Upper lobe of left lung (tissue), 6 donors: ENCODE measurements around the gene SPRING1. TPM values are rescaled to one million over a fixed set of nuclear protein-coding genes. Genes with fewer than 3 reads are reported as not detected.

ENCODE experiments used
- ATAC-seq, 2 donors: fragments of 200-7000 bp; cut with Tn5 transposase; one replicate each; pipeline ENCODE4 v1.9.1; 2022; ENCODE audit warnings: mild to moderate bottlenecking in 2 of 2, moderate library complexity in 2 of 2; ENCODE audit not compliant: low FRiP score in 2 of 2
- DNase-seq, 2 donors: peaks; one replicate each; pipeline ENCODE4 v3.0.0-alpha.2; 2019 to 2020
- H3K27ac ChIP-seq, 4 donors: fragments of 200-600 bp; sonication (generic); one replicate each; pipeline ENCODE4 v1.5.1; 2016 to 2019
- H3K27me3 ChIP-seq, 4 donors: fragments of 200-600 bp; sonication (generic); one replicate each; pipeline ENCODE4 v1.5.1; 2017 to 2019
- H3K36me3 ChIP-seq, 4 donors: fragments of 200-600 bp; sonication (generic); one replicate each; pipeline ENCODE4 v1.5.1; 2016 to 2019
- H3K4me1 ChIP-seq, 4 donors: fragments of 200-600 bp; sonication (generic); one replicate each; pipeline ENCODE4 v1.5.1; 2018 to 2019
- H3K4me3 ChIP-seq, 4 donors: fragments of 200-600 bp; sonication (generic); one replicate each; pipeline ENCODE4 v1.5.1; 2017 to 2019; ENCODE audit warnings: mild to moderate bottlenecking in 2 of 4, moderate library complexity in 1 of 4
- H3K9me3 ChIP-seq, 4 donors: fragments of 200-600 bp; sonication (generic); one replicate each; pipeline ENCODE4 v1.5.1; 2018 to 2019
- CTCF ChIP-seq, 6 experiments: fragments of 450-650 bp in 4 of 6; fragments of 200-600 bp in 2 of 6; sonication (generic) in 2 of 6; IDR thresholded peaks; one replicate each; pipeline ENCODE4 v1.5.1; 2016 to 2019; ENCODE audit warnings: antibody characterized with exemption in 6 of 6
- EP300 ChIP-seq, 4 donors: sonication (generic); formaldehyde crosslinking; IDR thresholded peaks; one replicate each; pipeline ENCODE4 v1.5.1; 2017; ENCODE audit warnings: antibody characterized with exemption in 4 of 4, control low read depth in 2 of 4
- POLR2A ChIP-seq, 4 donors: fragments of 450-650 bp; IDR thresholded peaks; one replicate each; pipeline ENCODE4 v1.5.1; 2016 to 2017; ENCODE audit warnings: antibody characterized with exemption in 4 of 4, mild to moderate bottlenecking in 2 of 4
- POLR2AphosphoS5 ChIP-seq, 2 donors: sonication (generic); formaldehyde crosslinking; IDR thresholded peaks; one replicate each; pipeline ENCODE4 v1.5.1; 2017; ENCODE audit warnings: antibody characterized with exemption in 2 of 2
- WGBS, 2 donors: methylation state at CpG; one replicate each; pipeline ENCODE4 v1.1.5; 2017 to 2018; 5-methylcytosine and 5-hydroxymethylcytosine counted together
- small RNA-seq, 4 donors: library from RNA; depleted of rRNA; stranded (forward); fragments of <200 nt; gene quantifications; one replicate each; pipeline ENCODE3, GENCODE V24; 2016
- total RNA-seq, 6 donors: library from RNA; depleted of rRNA in 4 of 6; stranded (reverse); fragments of >200 nt in 4 of 6; gene quantifications; one replicate each; pipeline versions ENCODE4 v1.1.0 to v1.2.1, GENCODE V29; 2016 to 2021
- donor health status: DM: no; HTN: no; CAD: no; lungs with moderate emphysema.
- donor health status: DM: no; HTN: yes; CAD: no; lungs with severe emphysema.

The SPRING1 gene
- total RNA-seq, 6 donors from 2014 or later = 86.8 to 134 (median 119) TPM

DNA sequence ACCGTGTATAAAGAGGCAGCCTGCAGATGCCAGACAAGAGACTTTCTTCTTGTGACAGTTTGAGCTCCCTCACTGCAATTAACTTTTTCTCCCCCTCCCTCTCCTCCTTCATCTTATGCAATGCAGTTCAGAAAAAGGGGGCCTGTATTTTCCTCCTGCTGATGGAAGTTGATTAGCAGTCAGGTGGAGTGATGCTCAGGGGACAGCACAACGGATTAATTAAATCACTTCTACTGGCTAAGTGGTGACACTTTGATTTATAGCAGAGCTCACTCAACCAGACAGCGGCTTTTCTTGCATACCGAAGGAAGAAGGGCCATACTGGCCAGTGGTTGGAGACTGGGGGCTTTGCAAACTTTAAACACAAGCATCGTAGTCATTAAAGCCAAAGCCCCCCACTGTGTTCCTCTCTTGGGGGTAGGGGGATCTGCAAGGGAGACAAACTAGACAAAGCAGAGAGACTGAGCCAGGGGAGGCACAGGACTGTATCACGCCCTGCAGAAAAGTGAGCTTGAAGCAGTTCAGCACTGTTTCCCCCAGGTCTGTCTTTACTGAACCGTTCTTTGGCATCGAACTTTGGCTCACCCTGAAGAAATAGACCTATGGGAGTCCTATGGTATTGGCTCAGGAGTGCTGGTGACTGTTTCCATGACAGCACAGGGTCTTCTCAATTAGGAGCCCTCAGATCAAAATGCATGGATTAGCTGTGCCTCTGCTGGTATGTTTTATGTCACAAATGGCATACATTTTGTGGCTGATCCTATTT, 47.7 kb downstream of the SPRING1 start:
- H3K9me3 ChIP-seq = no peaks in the 10 kb centered on the region
- WGBS, 2 donors = 69 to 74% methylated on average over 7 to 8 of the region's 8 CpGs
- no peaks in the 10 kb centered on the region for H3K27me3 ChIP-seq
- no peaks in the 10 kb centered on the region for H3K36me3 ChIP-seq
- no peak overlapping the region for H3K4me3 ChIP-seq
- H3K4me1 ChIP-seq = peaks cover 13 to 25% (median 18%) of the 10 kb centered on the region in 4 donors
- ATAC-seq (no peak), DNase-seq (no peak)
- H3K27ac ChIP-seq = no peak overlapping the region
- TF ChIP-seq POLR2AphosphoS5 (IDR thresholded peaks at IDR 0.05) (no peak), EP300 (IDR thresholded peaks at IDR 0.05) (no peak), CTCF (IDR thresholded peaks at IDR 0.05) (no peak), POLR2A (IDR thresholded peaks at IDR 0.05) (no peak)

DNA sequence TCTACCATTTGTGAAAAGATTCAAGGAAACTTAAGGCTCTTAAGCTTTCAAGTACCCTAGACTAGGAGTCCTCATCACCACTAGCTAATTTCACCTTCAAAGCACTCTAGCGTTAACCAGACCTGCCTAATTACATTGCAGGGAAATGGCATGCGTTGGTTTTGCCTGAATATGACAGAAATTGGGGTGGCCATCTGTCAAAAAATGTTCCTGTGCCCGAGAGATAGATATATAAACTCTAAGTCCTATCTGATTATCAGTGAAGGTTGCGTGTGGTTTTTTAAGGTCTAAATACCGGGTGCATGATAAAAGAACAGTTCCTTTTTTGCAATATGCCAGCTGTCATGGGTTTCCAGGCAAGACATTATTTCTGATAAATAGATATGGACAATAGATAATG, 48.3 kb downstream of the SPRING1 start:
- TF ChIP-seq EP300 (IDR thresholded peaks at IDR 0.05) = no peak
- no peak for TF ChIP-seq CTCF (IDR thresholded peaks at IDR 0.05)
- no peak overlapping the region for H3K27ac ChIP-seq
- peaks cover 13 to 25% (median 17%) of the 10 kb centered on the region in 4 donors for H3K4me1 ChIP-seq
- WGBS, 2 donors = 45 to 64% methylated on average over 5 of the region's 5 CpGs
- H3K4me3 ChIP-seq = no peak overlapping the region
- H3K36me3 ChIP-seq = no peaks in the 10 kb centered on the region
- no peaks in the 10 kb centered on the region for H3K9me3 ChIP-seq
- ATAC-seq (no peak), DNase-seq (no peak)
- H3K27me3 ChIP-seq = no peaks in the 10 kb centered on the region

Small RNA genes within 50 kb of the gene (small RNA-seq; reads per million reads assigned to genes)
- 0 reads per million in 4 donors for gene RNU6-558P

Other genes starting within 250 kb of the SPRING1 start
- 1 to 10 TPM in 4 of 6 donors, not detected in 2; 1.5 to 5.7 (median 2.5) TPM for gene MAP1LC3B2, start 178.7 kb downstream of the SPRING1 start, total RNA-seq
- gene RNFT2, start 246 bp upstream of the SPRING1 start, total RNA-seq = 1 to 10 TPM in 5 of 6 donors, under 1 TPM in 1; 0.91 to 4.8 (median 2.1) TPM
- under 1 TPM in 3 of 6 donors, not detected in 3; 0.06 to 0.33 (median 0.13) TPM for gene HRK, start 143.4 kb upstream of the SPRING1 start, total RNA-seq
- 10 to 100 TPM; 14.7 to 52.4 (median 18.6) TPM for gene FBXW8, start 172.9 kb upstream of the SPRING1 start, total RNA-seq